HepG2 (cell line): ENCODE data around the gene TMEM167A.

Source experiments
- ATAD3A ChIP-seq: sonication (generic); formaldehyde crosslinking; IDR thresholded peaks from 2 replicates; pipeline ENCODE4 v1.4.0; 2020; ENCODE audit warnings: missing genetic modification reagents
- ELF4 ChIP-seq: sonication (generic); formaldehyde crosslinking; IDR thresholded peaks from 2 replicates; pipeline ENCODE4 v1.5.0; 2020; ENCODE audit warnings: missing genetic modification reagents, mild to moderate bottlenecking, moderate library complexity, borderline replicate concordance
- NFRKB ChIP-seq: fragments of 450-650 bp; IDR thresholded peaks from 2 replicates; pipeline ENCODE4 v1.6.1; 2017
- NR1H2 ChIP-seq: sonication (generic); formaldehyde crosslinking; IDR thresholded peaks from 2 replicates; pipeline ENCODE4 v1.8.1; 2022; ENCODE audit warnings: low read depth, missing genetic modification reagents, borderline replicate concordance
- PHF20 ChIP-seq: sonication (generic); formaldehyde crosslinking; IDR thresholded peaks from 2 replicates; pipeline ENCODE4 v1.5.0; 2020; ENCODE audit warnings: mild to moderate bottlenecking, missing genetic modification reagents
- RAD51 ChIP-seq: fragments of 450-650 bp; IDR thresholded peaks from 2 replicates; pipeline ENCODE4 v1.6.1; 2016; ENCODE audit warnings: borderline replicate concordance
- SALL2 ChIP-seq: sonication (generic); formaldehyde crosslinking; IDR thresholded peaks from 2 replicates; pipeline ENCODE4 v1.8.1; 2023; ENCODE audit warnings: mild to moderate bottlenecking, missing genetic modification reagents, inconsistent platforms
- SCMH1 ChIP-seq: sonication (generic); formaldehyde crosslinking; IDR thresholded peaks from 2 replicates; pipeline ENCODE4 v1.9.0; 2021; ENCODE audit warnings: missing genetic modification reagents, mild to moderate bottlenecking, borderline replicate concordance

GRCh38 chr5:83095957-83096539 lies 18.9 kb upstream of the TMEM167A start:
- TF ChIP-seq SCMH1 (CRISPR knock-in tag) (no peak), SALL2 (no peak), NR1H2 (CRISPR knock-in tag) (no peak), PHF20 (CRISPR knock-in tag) (no peak), NFRKB (no peak), ELF4 (CRISPR knock-in tag) (no peak), RAD51 (no peak), ATAD3A (CRISPR knock-in tag) (no peak)
